ELR (cell line): ENCODE results near the gene RTEL1.
A peak's percentile ranks its signal among the peaks of the same experiment; 100 is the strongest.
"Not testable (repeated sequence)": the region's sequence is repeated elsewhere in the genome, so short reads cannot be mapped to it uniquely, and the experiment has no call there.

Source experiments
- DNase-seq: peaks from one replicate; pipeline ENCODE4 v3.0.0-alpha.2; 2015; ENCODE audit warnings: low read depth

RTEL1 gene

DNA sequence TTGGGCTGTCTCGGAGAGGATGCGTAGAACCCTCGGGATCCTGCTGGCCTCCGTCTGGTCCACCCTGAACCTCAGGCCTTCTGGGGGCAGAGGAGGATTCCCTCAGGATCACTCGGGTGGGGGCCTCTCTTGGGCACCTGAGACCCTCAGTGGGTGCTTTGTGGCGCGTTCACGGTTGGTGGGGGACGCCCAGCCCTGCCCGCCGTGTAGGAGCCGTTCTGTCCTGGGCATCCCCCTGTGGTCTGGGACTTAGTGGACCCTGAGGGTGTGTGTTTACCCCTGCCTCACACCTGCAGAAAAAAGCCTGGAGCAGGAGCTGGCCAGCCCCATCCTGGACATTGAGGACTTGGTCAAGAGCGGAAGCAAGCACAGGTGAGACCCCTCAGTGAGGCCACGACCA lies 7.6 kb downstream of the RTEL1 start:
- DNase-seq, result no peak

DNA sequence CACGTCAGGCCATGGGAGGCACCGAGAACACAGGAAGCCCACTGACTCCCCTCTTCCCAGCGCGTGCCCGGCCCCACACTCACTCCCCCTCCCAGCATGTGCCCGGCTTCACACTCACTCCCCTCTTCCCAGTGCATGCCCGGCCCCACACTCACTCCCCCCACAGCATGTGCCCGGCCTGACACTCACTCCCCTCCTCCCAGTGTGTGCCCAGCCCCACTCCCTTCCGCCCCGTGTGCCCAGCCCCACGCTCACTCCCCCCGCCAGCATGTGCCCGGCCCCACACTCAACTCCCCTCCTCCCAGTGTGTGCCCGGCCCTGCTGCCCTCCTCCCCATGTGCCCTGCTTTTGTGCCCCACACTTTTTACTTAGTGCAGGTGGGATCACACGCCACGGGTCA lies 9.7 kb downstream of the RTEL1 start:
- no peak for DNase-seq

DNA sequence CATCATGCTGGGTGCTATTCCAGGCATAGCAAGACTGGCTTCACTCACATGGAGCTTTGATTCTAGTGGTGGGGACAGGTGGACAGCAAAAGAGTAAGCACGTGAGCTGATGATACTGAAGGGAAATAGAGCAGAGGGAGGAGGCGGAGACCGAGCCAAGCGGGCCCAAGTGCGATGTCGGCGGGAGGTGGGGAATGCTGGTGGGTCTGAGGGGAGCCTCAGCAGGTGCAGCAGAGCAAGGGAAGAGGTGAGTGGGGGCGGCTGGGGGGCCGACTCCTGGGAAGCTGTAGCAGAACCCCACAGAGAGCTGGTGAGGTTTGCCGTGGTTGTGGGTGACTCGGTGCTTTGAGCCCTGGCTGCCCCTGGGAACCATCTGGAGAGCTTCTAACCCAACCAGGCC lies 10.2 kb downstream of the RTEL1 start:
- DNase-seq, result no peak

DNA sequence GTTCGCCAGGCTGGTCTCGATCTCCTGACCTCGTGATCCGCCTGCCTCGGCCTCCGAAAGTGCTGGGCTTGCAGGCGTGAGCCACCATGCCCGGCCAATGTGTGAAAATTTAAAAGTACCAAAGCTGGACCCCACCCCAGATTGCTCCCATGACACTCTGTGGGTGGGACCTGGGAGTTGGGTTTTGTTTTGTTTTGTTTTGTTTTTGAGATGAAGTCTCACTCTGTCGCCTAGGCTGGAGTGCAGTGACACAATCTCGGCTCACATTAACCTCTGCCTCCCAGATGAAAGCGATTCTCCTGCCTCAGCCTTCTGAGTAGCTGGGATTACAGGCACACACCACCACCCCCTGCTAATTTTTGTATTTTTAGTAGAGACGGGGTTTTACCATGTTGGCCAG lies 13.6 kb downstream of the RTEL1 start:
- not testable (repeated sequence) for DNase-seq

DNA sequence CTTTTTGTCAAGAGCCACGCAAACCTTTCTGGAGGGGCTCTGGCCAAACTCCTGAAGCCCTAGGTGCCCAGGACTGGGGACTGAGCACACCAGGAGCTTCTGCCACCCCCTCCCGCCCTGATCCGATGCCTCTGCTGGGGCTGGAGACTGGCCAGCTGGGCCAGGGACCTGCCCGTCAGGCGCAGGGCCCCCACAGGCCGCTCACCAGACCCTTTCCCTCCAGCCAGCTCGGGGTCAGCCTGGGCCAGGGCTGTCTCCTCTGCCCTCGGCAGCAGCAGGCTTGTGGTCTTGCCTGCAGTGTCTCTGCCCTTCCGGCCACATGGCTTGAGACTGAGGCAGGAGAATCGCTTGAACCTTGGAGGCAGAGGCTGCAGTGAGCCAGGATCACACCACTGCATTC lies 14.6 kb downstream of the RTEL1 start:
- DNase-seq, result no peak

DNA sequence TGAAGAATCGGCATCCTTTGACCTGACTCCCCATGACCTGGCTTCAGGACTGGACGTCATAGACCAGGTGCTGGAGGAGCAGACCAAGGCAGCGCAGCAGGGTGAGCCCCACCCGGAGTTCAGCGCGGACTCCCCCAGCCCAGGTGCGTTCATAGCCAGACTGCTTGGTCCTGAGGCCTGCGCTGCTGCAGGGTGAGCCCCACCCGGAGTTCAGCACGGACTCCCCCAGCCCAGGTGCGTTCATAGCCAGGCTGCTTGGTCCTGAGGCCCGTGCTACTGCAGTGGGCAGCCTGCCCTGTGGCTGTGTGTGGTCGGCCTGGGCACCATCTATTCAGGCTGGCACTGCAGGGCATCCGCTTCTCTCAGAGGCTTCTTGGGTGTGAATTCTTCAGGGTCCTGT lies 15.8 kb downstream of the RTEL1 start:
- DNase-seq, result no peak

DNA sequence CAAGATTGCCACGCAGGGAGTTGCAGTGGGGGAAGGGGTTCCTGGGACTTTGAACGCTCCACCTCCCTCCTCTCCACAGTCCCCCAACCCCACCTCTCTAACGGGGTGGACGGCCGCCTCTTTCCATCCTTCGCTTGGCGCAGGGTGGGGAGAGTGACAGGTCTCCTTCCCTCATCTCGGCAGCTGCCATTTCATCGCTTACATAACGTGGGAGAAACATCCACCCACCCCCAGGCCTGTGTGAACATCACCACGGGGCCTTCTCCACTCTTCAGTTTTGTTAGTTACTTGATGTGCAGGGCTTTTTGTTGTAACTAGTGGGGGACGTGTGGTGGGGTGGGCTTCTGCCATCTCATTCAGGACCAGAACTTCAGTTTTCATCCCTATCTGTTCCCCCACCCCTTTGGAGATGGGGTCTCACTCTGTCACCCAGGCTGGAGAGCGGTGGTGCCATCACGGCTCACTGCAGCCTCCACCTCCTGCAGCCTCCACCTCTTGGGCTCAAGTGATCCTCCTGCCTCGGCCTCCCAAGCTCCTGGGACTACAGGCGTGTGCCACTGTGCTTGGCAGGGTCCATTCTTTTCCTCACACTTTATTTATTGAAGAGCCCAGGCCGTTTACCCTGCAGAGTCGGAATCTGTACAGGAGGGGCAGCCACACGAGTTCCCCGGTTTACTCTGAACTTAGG lies 17.7 kb downstream of the RTEL1 start:
- DNase-seq, result no peak

DNA sequence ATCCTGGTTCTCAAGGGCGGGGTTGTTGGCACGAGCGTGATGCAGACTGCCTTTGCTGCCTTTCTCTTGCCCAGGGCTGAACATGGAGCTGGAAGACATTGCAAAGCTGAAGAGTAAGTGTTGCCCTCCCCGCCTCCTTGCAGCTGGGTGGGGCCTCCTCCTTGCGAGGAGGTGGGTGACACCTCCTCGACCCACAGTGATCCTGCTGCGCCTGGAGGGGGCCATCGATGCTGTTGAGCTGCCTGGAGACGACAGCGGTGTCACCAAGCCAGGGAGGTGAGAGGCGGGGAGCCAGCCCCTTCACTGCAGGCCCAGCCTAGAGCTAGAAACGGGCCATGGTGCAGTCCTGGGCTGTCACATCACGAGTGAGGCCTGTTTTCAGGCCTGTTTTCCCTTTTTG lies 20.0 kb downstream of the RTEL1 start:
- no peak for DNase-seq

DNA sequence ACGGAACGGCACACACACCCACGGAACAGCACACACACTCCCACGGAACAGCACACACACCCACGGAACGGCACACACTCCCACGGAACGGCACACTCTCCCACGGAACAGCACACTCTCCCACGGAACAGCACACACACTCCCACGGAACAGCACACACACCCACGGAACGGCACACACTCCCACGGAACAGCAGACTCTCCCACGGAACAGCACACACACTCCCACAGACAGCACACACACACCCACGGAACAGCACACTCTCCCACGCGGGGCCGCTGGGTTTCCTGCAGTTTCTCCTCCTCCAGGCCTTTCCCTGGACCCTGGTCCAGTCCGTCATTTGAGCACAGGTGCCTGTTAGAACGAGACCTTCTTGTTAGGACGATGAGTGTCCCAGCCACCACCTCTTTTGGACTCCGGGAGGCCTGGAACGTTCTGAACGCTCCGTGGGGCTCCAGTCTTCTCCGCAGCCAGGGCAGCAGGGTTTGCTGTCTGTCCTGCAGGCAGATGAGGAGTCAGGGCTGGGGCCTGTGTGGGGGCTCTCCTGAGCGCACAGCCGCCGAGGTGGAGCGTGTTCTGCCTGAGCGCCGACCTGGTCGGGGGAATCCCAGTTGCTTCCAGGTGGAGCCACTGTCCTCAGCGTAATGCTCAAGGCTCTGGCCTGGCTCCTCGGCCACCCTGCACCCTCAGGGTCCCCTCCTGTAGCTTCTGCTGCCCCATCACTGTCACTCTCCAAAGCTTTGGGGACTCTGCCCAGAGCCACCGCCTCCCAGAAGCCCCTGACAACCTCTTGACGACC lies 20.8 kb downstream of the RTEL1 start:
- no peak for DNase-seq

DNA sequence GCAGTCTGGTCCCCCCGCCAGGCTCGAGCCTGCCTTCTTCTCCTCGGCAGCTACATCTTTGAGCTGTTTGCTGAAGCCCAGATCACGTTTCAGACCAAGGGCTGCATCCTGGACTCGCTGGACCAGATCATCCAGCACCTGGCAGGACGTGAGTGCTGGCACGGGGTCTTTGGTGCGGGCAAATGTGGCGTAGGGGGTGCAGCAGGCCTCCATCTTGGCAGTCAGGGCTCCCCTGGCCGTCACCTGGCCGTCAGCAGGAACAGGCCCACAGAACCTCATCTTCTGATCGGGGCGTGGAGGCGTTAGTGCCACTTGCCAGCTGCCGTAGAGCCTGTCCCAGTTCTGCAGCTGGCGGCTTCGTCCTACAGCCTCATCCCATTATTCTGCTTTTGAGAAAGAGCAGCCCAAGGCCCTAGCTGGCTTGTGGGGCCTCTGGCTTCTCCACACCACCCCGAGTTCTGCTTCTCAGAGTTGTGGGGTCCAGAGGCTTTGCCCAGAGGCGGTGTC lies 21.7 kb downstream of the RTEL1 start:
- no peak for DNase-seq

DNA sequence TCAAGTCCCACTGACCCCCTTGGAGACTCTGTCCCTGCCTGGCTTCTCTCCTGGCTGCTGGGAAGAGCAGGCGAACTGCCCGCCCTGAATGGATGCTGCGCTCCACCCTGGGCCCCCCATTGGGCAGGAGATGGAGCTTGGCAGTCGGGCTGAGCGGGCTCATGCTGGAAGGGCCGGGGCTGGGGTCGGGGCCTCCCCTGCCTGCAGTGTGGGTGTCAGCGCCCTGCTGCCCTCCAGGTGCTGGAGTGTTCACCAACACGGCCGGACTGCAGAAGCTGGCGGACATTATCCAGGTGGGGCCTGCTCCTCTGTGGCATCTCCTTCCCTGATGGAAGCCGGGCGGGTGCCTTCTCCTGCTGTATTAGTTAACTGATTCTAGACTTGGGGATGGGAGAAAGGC lies 22.3 kb downstream of the RTEL1 start:
- DNase-seq, result no peak

DNA sequence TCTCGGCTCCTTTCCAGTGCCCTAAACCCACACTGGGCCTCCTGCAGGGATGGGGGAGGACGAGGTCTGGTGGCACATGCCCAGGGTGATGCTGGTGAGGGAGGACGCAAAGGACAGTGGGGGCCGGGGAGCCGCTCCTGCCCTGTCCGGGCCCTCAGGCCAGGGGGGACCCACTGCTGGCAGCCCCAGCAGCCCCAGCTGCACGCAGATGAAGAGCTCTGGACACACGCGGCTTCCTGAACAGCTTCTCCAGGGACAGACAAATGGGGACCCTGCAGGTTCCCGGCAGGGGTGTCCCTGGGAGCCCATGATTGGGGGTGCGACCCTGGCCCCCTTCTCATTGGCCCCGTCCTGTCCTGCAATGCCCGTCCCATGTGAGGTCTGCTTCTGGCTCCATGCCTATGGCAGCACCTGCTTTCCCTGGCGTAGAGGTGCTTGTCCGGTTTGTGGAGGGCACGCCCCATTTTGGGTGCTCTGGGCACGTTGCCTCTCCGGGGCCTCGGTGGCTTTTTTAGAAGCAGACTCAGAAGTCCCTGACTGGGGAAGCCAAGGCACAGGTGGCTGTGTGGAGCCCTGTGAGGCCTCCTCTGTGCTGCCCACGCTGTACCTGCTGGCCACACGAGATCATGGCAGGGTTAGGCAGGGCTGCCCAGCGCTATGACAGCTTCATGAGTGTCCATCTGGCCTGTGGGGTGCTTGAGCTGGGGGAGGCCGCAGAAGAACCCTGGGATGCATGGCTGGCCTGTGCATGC lies 22.9 kb downstream of the RTEL1 start:
- no peak for DNase-seq

DNA sequence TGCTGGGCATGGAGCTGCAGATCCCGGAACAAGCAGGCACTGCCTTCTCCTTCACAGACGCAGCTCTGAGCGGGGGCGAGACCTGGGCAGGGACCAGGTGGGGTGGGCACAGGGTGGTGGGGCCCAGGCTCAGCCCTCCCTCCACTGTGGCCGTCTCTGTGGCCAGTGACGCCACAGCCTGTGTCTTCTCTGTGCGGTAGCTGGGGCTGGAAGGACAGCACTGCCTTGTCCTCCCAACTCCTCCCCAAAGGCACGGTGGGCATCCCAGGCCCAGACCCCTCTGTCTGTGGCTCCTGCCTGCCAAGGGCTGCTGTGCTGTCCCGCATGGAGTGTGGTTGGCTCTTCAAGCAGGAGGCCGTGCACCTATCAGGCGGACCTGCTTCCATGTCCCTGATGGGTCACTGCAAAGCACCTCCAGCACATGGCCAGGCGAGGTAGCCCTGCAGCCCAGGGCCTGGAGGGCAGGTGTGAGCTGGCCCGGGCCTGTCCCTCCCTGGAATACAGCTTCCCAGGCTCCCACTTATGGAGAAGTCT lies 23.6 kb downstream of the RTEL1 start:
- DNase-seq, result no peak

DNA sequence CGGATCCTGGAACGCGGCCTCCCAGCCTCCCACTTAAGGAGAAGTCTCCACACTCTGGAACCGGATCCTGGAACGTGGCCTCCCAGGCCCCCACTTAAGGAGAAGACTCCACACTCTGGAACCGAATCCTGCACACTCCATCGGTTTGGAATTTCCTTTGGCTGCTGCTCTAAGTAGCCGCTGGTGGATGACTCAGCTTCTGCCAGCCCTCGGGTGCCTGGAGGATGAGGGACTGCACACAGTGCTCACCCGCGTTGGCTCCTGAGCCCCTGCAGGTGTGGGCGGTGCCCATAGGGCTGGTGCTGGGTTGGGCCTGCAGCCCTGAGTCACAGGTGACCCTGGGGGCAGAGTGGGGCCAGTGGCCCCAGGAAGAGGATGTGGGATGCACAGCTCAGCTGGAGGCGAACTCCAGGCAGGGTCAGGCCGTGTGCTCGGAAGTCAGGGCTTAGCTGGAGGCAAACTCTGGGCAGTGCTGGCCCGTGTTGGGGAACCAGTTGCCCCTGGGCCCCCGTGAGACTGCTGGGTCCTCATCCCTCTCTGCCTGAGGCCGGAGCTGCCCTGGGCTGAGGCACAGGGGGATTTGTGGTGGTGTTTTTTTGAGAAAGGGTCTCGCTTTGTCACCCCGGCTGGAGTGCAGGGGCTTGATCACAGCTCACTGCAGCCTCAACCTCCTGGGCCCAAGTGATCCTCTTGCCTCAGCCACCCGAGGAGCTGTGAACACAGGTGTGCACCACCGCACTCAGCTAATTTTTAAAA lies 24.4 kb downstream of the RTEL1 start:
- DNase-seq, result peak; percentile 100

DNA sequence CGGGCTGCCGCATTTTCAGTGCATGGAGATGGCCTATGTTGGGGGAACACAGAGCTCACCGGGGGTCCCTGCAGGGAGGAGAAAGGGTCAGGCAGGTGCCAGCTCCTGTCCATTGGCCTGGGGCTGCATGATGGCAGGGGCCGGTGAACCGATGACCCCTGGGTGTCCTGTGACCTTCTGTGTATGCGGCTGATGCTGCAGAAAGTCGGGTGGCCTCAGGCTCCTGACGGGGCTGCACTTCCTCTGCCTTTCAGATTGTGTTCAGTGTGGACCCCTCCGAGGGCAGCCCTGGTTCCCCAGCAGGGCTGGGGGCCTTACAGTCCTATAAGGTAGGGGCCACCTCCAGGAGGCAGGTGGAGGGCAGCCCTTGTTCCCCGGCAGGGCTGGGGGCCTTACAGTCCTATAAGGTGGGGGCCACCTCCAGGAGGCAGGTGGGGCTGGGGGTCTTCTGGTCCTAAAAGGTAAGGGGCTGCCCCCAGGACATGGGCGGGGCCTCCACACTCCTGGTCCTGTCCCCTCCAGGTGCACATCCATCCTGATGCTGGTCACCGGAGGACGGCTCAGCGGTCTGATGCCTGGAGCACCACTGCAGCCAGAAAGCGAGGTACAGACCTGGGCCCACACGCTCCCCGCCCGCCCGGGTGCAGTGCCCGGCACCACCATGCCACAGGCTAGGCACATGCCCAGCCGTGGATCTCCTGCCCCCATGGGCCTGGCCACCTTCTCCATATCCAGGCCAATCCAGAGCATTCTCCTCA lies 27.3 kb downstream of the RTEL1 start:
- no peak for DNase-seq

DNA sequence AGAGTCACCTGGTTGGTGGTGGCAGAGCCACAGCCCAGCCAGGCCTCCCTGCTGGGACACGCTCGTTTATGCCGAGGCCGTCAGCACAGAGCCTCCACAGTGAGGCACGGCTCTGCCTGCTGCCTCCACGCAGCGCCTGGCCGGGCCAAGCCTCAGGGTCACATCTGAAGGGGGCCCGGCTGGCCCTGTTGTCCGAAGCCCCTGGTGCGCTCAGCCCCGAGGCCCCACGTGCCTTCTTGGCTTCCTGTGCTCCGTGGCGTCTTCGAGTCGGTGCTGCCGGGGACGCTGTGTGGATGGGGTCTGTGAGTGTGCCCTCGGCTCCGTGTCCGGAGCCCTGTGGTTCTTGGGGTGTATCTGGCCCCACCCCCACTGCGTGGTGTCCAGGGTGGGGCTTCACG lies 28.0 kb downstream of the RTEL1 start:
- DNase-seq, result no peak

DNA sequence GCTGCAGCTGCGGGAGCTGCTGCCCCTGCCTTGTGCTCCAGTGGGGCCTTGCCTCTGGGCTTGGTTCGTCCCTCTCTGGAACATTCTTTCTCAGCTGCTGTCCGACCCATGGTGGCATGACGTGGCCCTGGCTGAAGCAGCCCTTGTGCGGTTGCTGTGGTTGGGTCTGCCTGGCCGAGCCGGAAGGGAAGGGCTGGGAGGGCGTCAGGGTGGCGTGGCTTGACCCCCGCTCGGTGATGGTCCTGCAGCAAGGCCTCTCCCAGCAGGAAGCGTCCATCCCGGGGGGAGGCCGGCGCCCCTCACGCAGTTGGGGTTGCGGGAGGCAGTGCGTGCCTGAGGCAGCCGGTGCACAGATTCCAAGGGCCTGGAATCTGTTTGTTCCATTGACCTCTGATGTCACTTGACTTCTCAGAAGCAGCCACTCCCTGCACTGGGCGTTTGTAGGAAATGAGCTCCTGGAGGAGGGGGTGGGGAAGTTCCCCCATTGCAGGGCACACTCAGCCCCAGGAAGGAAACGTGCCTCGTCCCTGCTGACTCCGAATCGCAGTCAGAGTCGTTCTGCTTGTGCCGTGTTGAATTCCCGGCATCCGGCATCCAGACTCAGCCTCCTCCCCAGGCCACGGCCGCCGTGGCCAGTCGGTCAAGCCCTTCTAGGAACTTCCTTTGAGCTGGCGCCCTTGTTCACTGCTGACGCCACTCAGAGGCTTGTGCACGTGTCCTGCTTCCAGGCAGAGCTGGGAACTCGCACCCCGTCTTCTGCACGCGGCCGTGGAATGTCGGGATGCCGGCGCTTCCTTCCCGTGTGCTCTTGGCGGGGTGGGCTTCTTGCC lies 28.6 kb downstream of the RTEL1 start:
- DNase-seq, result peak; percentile 95

DNA sequence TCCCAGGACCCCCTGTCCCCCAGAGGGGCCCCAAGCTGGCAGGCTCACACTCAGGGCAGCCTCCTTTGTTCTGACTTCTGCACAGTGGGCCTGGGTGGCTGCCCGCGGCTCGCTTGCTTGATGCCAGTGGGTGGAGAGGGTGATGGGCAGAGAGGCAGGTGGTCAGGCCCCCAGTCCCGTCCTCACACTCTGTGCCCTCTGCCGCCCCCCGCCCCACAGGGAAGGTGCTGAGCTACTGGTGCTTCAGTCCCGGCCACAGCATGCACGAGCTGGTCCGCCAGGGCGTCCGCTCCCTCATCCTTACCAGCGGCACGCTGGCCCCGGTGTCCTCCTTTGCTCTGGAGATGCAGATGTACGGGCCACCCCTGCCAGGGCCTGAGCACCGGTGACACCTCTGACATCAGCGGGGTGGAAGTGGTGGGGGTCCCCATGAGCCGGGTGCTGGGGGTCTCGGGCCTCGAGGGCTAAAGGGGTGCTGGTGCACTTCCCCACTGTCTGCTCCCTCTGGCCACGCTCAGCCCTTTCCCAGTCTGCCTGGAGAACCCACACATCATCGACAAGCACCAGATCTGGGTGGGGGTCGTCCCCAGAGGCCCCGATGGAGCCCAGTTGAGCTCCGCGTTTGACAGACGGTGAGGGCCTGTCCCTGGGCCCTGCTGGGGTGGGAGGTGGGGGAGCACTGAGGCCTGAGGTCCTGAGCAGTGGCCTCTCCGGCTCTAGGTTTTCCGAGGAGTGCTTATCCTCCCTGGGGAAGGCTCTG lies 29.5 kb downstream of the RTEL1 start:
- DNase-seq, result no peak
